Naive B cell (primary cell): ENCODE data around the gene SLC6A16. TPM values are rescaled to one million over a fixed set of nuclear protein-coding genes. Genes with fewer than 3 reads are reported as not detected.

ENCODE experiments used
- polyA plus RNA-seq, 6 donors: library from polyadenylated mRNA; unstranded; fragments of 300-500 nt; fragmentation: Illumina TruSeq; gene quantifications; one replicate each; pipeline ENCODE4 v1.2.3, GENCODE V29; 2021; ENCODE audit warnings: low read depth in 6 of 6

The SLC6A16 gene
- polyA plus RNA-seq, 6 donors from 2014 or later: 5.8 to 17.4 (median 8.4) TPM

Other genes with a start within 250 kb of the SLC6A16 start
- 10 to 100 TPM; 29.8 to 63.5 (median 41.6) TPM for gene SNRNP70, start 239.7 kb downstream of the SLC6A16 start, polyA plus RNA-seq
- 1 to 10 TPM in 5 of 6 donors, not detected in 1; 2.8 to 5.0 (median 3.5) TPM for gene LIN7B, start 210.8 kb downstream of the SLC6A16 start, polyA plus RNA-seq
- 1 to 10 TPM; 2.8 to 6.3 (median 5.8) TPM for gene C19orf73, start 206.0 kb downstream of the SLC6A16 start, polyA plus RNA-seq
- under 1 TPM in 2 of 6 donors, not detected in 4; 0.23 to 0.26 TPM for gene PPFIA3, start 205.6 kb downstream of the SLC6A16 start, polyA plus RNA-seq
- gene HRC, start 169.8 kb downstream of the SLC6A16 start, polyA plus RNA-seq: not detected
- gene TRPM4, start 167.4 kb downstream of the SLC6A16 start, polyA plus RNA-seq: under 1 TPM in 1 of 6 donors, not detected in 5; 0.45 TPM
- 1,000 to 10,000 TPM in 1 of 6 donors, 100 to 1,000 TPM in 5; 672 to 1,032 (median 882) TPM for gene CD37, start 10.2 kb upstream of the SLC6A16 start, polyA plus RNA-seq
- 1 to 10 TPM in 5 of 6 donors, under 1 TPM in 1; 0.80 to 5.4 (median 3.0) TPM for gene TEAD2, start 37.2 kb upstream of the SLC6A16 start, polyA plus RNA-seq
- 1 to 10 TPM in 1 of 6 donors, under 1 TPM in 2, not detected in 3; 0.55 to 2.8 (median 0.82) TPM for gene DKKL1, start 38.7 kb upstream of the SLC6A16 start, polyA plus RNA-seq
- gene KASH5, start 63.1 kb upstream of the SLC6A16 start, polyA plus RNA-seq: not detected
- gene PTH2, start 98.2 kb upstream of the SLC6A16 start, polyA plus RNA-seq: not detected
- gene GFY, start 100.2 kb upstream of the SLC6A16 start, polyA plus RNA-seq: not detected
- not detected for gene SLC17A7, start 116.3 kb upstream of the SLC6A16 start, polyA plus RNA-seq
- 10 to 100 TPM; 70.3 to 95.3 (median 79.0) TPM for gene PIH1D1, start 126.6 kb upstream of the SLC6A16 start, polyA plus RNA-seq
- 100 to 1,000 TPM in 1 of 6 donors, 10 to 100 TPM in 5; 54.2 to 103 (median 74.6) TPM for gene ALDH16A1, start 128.0 kb upstream of the SLC6A16 start, polyA plus RNA-seq
- gene FLT3LG, start 149.0 kb upstream of the SLC6A16 start, polyA plus RNA-seq: 10 to 100 TPM in 5 of 6 donors, 1 to 10 TPM in 1; 9.5 to 15.0 (median 11.4) TPM
- 1,000 to 10,000 TPM; 1,519 to 3,103 (median 2,606) TPM for gene RPL13A, start 162.4 kb upstream of the SLC6A16 start, polyA plus RNA-seq
- 1,000 to 10,000 TPM; 2,581 to 3,900 (median 3,339) TPM for gene RPS11, start 171.2 kb upstream of the SLC6A16 start, polyA plus RNA-seq
- 10 to 100 TPM; 56.7 to 69.7 (median 62.7) TPM for gene FCGRT, start 187.5 kb upstream of the SLC6A16 start, polyA plus RNA-seq
- gene RCN3, start 202.8 kb upstream of the SLC6A16 start, polyA plus RNA-seq: under 1 TPM in 2 of 6 donors, not detected in 4; 0.17 to 0.43 TPM